CD4-positive, alpha-beta T cell treated with Interleukin-4 for 1 hour (primary cell): ENCODE results near the gene COA1.
"Not testable (repeated sequence)": the region's sequence is repeated elsewhere in the genome, so short reads cannot be mapped to it uniquely, and the experiment has no call there.

ENCODE experiments used
- DNase-seq, 2 donors: peaks; one replicate each; pipeline ENCODE4 v3.0.0-alpha.2; 2020 to 2022

The COA1 gene

DNA sequence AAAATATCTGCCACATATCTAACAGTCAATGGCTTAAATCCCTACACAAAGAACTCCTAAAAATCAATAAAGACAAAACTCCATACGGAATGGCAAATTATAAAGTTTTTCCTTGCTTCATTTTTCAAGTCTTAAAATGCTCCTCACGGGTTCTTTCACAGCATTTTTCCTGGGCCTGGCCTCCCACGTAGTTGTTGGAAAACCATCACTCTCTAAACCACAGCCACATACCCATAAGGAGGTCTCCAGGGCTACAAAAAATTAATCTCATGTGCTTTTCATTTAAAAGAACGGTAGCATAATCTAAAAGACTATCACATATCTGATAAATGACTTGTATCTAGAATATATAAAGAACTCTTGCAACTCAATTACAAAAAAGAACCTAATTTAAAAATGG lies 2.9 kb downstream of the COA1 start:
- no peak for DNase-seq

- DNase-seq = no peak
Measured at GRCh38 chr7:43725251-43725650, 4.1 kb downstream of the COA1 start.

DNA sequence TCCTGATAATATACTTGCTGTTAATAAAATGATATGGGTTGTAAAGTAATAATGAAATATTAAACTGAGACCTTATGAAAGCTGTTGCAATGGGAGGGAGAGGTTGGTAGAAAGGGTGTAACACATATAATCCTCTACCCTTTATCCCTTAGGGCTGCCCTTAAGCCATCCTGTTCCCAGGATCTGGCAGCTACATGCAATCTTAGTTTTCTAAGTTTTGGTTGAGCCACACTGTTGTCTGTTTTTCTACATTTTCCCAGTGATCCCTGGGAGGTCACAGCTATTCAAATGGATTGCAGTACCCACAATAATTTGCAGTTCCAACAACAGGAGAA lies 6.3 kb downstream of the COA1 start:
- DNase-seq = no peak

DNA sequence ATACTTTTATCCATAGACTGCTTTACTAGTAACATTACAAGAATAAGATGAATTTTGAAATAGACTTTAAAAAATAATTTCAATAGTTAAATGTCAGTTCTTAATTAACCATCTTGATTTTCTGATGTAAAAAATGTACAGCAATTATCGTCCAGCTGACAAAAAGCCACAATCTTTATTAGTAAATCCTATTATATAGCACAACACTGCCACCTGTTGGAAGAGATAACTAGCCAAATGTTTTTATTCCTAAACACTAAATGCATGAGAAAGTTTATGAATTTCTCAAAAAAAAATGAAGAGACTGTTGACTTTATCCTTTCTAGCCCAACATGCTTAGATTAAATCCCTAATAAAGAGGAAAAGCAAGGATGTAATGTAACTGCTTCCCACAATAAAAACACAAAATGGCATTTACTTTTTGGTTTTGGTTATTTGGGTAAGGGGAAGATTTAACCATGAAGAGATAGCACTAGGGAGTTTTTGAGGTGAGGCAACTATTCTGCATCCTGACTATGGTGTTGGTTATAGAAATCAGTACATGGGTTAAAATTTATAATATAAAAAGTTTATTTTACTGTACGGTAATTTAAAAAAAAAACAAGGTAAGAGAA lies 8.0 kb downstream of the COA1 start:
- DNase-seq = peak in 1 of 2 donors; percentile 79

DNA sequence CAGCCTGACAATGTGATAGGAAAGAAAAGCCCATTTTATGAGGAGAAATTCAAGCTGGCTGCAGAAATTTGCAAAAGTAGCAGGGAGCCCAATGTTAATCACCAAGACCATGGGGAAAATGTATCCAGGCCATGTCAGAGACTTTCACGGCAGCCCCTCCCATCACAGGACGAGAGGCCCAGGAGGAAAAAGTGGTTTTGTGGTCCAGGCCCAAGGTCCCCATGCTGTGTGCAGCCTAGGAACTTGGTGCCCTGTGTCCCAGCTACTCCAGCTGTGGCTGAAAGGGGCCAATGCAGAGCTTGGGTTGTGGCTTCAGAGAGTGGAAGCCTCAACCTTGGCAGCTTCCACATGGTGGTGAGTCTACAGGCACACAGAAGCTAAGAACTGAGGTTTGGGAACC lies 12.7 kb downstream of the COA1 start:
- DNase-seq = no peak

GRCh38 chr7:43715966-43716365 lies 13.4 kb downstream of the COA1 start:
- DNase-seq = not testable (repeated sequence)

GRCh38 chr7:43711503-43711902 lies 17.8 kb downstream of the COA1 start:
- no peak for DNase-seq

GRCh38 chr7:43708055-43708454 lies 21.3 kb downstream of the COA1 start:
- not testable (repeated sequence) for DNase-seq

DNA sequence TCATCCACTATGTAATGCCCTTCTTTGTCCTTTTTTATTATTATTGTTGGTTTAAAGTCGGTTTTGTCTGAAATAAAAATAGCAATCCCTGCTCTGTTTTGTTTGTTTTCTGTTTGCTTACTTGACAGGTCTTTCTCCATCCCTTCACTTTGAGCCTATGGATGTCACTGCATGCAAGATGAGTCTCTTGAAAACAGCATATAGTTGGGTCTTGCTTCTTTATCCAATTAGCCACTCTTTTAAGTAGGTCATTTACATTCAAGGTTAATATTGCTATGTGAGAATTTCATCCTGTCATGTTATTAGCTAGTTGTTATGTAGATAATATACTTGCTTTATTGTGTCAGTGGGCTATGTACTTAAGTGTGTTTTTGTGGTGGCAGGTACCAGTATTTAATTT lies 25.8 kb downstream of the COA1 start:
- DNase-seq = no peak

GRCh38 chr7:43702974-43703373 lies 26.3 kb downstream of the COA1 start:
- DNase-seq = no peak

DNA sequence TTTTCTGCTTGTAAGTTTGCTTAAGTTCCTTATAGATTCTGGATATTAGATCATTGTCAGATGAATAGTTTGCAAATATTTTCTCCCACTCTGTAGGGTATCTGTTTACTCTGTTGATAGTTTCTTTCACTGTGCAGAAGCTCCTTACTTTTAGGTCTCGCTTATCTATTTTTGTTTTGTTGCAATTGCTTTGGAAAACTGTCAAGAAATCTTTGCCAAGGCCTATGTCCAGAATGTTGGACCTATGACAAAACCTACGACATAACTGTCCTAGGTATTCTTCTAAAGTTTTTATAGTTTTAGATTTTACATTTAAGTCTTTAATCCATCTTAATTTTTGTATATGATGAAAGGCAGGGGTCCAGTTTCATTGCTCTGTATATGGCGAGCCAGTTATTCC lies 27.4 kb downstream of the COA1 start:
- DNase-seq = no peak

GRCh38 chr7:43701500-43701854 lies 27.8 kb downstream of the COA1 start:
- no peak for DNase-seq

DNA sequence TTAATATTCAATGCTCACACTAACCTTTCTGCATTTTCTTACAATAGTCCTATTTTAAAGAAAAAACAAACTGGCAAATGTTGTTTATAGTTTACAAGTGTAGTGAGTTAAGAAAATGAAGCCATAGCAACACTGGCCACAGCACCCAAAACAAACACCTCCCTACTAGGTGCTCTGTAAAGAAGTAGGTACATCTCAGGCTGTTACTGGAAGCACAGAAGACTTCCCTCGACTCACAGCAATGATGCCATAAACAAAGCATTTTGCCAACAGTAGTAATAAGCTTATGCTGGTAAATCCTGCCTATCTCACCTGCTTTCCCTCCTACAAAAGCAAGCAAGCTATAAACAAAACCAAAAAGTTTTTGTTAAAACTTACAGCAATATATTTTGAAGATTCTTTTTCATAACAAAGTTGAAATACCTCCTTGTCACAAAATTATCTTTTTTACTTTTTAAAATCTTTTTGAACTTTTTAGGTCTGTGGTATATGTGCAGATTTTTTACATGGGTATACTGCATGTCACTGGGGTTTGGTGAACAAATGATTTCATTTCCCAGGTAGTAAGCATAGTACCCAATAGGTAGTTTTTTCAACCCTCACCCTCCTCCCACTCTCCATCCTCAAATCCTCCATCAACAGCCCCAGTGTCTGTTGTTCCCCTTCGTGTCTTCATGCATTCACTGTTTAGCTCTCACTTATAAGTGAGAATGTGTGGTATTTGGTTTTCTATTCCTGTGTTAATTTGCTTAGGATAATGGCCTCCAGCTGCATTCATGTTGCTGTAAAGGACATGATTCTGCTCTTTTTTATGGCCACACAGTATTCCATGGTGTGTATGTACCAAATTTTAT lies 28.4 kb downstream of the COA1 start:
- DNase-seq = no peak

GRCh38 chr7:43700059-43700501 lies 29.2 kb downstream of the COA1 start:
- peak in 1 of 2 donors; percentile 83 for DNase-seq

DNA sequence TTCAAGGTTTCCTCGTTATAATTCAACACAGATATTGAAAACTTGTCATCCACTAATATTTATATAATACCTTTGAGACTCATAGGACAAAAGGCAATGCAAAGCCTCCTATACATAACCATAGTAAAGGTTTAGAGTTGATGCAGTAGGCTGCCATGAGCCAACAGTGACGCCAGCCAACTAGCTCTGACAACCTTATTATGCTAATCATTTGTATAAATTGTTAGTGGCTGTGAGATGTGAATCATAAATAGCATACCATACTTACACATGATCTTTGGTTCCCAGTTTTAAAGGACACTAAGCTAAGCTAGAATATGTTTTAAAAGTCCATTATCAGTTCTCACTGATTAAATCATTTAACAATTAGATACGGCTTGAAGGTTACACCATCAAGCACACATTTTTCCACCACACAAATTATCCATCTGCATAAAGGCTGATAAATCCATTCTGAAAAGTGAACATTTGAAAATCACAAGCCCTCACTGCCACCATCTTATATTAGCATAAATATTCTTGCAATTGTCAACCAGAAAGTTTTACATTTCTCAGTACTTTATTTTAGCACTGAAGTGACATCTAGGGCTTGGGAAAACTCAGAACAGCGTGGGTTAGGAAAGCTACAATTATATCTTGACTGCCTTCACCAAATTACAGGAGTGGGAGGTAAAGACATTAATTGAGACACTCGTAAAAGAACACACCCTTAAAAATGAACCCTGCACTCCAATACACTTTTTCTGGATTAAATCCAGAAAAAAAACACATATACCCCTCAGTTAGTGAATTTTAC lies 30.7 kb downstream of the COA1 start:
- DNase-seq = no peak

- DNase-seq = no peak
Measured at GRCh38 chr7:43697690-43698089, 31.6 kb downstream of the COA1 start.

- no peak for DNase-seq
Measured at GRCh38 chr7:43695365-43695764, 34.0 kb downstream of the COA1 start.

DNA sequence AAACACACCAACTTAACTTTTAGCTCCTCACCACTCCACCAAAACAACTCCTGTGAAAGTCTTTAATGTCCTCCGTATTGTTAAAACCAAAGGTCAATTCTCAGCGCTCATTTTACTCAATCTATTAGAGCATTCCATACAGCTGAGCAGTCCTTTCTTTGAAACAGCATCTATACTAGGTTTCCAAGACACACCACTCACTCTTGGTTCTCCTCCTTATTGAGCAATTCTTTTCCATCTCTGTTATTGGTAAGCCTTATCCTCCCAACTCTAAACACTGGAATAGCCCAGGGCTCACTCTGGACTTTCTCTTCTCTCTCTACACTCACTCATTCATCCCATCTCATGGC lies 34.9 kb downstream of the COA1 start:
- DNase-seq = no peak

GRCh38 chr7:43693687-43694398 lies 35.5 kb downstream of the COA1 start:
- DNase-seq = no peak

GRCh38 chr7:43692582-43693373 lies 36.5 kb downstream of the COA1 start:
- DNase-seq = no peak

DNA sequence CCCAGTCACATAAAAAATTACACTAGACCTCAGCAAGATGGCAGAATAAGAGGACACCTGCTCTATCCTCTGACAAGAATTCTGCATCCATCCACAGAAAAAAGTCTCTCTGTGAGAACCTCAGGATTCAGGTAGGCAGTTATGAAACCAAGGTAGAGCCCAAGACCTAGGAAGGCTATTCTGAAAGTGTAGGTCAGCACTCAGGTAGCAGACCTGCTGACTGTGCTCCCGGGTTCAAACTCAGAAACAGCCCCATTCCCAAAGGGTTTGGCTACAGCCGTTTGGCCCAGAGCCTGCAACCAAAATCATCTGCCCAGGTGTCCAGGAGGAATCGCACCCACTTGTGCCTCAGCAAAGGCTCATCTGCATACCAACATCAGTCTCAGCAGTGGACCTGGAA lies 37.7 kb downstream of the COA1 start:
- DNase-seq = no peak

DNA sequence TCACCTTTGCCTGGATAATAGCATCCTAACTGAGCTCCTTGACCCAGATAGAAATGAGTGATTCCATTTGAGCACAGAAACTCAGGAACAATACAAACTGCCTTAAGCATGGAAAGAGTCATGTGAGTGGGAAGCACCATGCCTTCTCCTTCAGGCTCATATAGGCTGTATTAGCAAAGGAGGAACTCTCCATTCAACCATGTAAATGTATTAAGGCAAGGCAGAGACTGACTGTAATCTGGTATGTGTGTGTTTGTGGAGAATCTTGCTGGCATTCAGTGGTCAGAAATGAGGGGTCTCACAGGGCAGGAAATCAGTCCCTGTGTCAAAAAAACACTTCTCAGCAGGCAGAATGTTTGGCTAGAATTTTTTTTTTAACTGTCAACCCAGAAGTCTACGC lies 40.2 kb downstream of the COA1 start:
- no peak for DNase-seq

DNA sequence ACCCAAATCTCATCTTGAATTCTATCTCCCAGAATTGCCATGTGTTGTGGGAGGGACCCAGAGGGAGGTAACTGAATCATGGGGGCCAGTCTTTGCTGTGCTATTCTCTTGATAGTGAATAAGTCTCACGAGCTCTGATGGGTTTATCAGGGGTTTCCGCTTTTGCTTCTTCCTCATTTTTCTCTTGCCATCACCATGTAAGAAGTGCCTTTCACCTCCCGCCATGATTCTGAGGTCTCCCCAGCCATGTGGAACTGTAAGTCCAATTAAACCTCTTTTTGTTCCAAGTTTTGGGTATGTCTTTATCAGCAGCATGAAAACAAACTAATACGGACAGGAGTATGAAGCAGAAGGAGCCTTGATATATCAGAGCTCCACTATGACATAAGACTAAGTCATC lies 41.5 kb downstream of the COA1 start:
- DNase-seq = not testable (repeated sequence)
